SK-N-SH (cell line): ENCODE data around the gene BRI3. TPM values are rescaled to one million over a fixed set of nuclear protein-coding genes. Genes with fewer than 3 reads are reported as not detected.

Experiments
- CTCF ChIA-PET: fragments of 300-600, 350-600 bp; formaldehyde crosslinking; extraction: SDS; loops from one replicate; lab custom pipeline; 2021; lab: Yijun Ruan, JAX
- POLR2A ChIA-PET: fragments of 350-600 bp; sonication (Branson Sonifier 250); formaldehyde crosslinking; extraction: SDS; loops from one replicate; lab custom pipeline; 2020; ENCODE audit warnings: antibody characterized with exemption, inconsistent platforms; lab: Yijun Ruan, JAX
- DNase-seq: peaks from one replicate; pipeline ENCODE4 v3.0.0; 2012
- H2AFZ ChIP-seq: fragments of 200-600 bp; sonication (generic); 2 replicates; pipeline ENCODE4 v1.8.1; 2016; ENCODE audit warnings: antibody characterized with exemption, mild to moderate bottlenecking, low read depth
- H3F3A ChIP-seq: fragments of 200-600 bp; sonication (generic); replicated peaks from 2 replicates; pipeline ENCODE3; 2016; ENCODE audit warnings: antibody characterized with exemption, mild to moderate bottlenecking; ENCODE audit not compliant: insufficient read depth
- H3K27ac ChIP-seq, 2 experiments: fragments of 200-500 bp in 1 of 2; fragments of 200-600 bp in 1 of 2; sonication (Bioruptor generic) in 1 of 2; sonication (generic), shearing (Covaris generic) in 1 of 2; 2 replicates each; pipeline versions ENCODE4 v1.5.1 to v1.6.1; 2014 to 2016; ENCODE audit warnings: low read depth in 2 of 2, inconsistent platforms in 1 of 2, low read length in 1 of 2, mild to moderate bottlenecking in 1 of 2, mixed read lengths in 1 of 2
- H3K27me3 ChIP-seq: fragments of 200-600 bp; sonication (generic), shearing (Covaris generic); 2 replicates; pipeline ENCODE4 v1.6.1; 2016; ENCODE audit warnings: mixed run types; ENCODE audit not compliant: insufficient read depth
- H3K36me3 ChIP-seq, 2 experiments: fragments of 200-500 bp in 1 of 2; fragments of 200-600 bp in 1 of 2; sonication (Bioruptor generic) in 1 of 2; sonication (generic) in 1 of 2; replicated peaks in 1 of 2; 2 replicates each; pipeline versions ENCODE3 to v1.5.1; 2014 to 2016; ENCODE audit warnings: low read length in 1 of 2, mild to moderate bottlenecking in 1 of 2; ENCODE audit not compliant: insufficient read depth in 2 of 2, control insufficient read depth in 1 of 2
- H3K4me1 ChIP-seq, 2 experiments: fragments of 200-500 bp in 1 of 2; fragments of 200-600 bp in 1 of 2; sonication (Bioruptor generic) in 1 of 2; sonication (generic), shearing (Covaris generic) in 1 of 2; 2 replicates each; pipeline versions ENCODE4 v1.5.1 to v1.6.1; 2014 to 2016; ENCODE audit warnings: low read depth in 1 of 2, low read length in 1 of 2, mixed run types in 1 of 2; ENCODE audit not compliant: insufficient read depth in 2 of 2, control insufficient read depth in 1 of 2
- H3K4me2 ChIP-seq: fragments of 200-600 bp; sonication (generic), shearing (Covaris generic); 2 replicates; pipeline ENCODE4 v1.6.1; 2017; ENCODE audit warnings: mixed run types
- H3K4me3 ChIP-seq, 2 experiments: fragments of 200-500 bp in 1 of 2; fragments of 200-600 bp in 1 of 2; sonication (Bioruptor generic) in 1 of 2; sonication (generic), shearing (Covaris generic) in 1 of 2; 2 replicates each; pipeline versions ENCODE4 v1.5.1 to v1.8.1; 2014 to 2016; ENCODE audit warnings: low read depth in 2 of 2, inconsistent platforms in 1 of 2, low read length in 1 of 2, mild to moderate bottlenecking in 1 of 2, mixed read lengths in 1 of 2, moderate library complexity in 1 of 2
- H3K79me2 ChIP-seq: fragments of 200-600 bp; sonication (generic); 2 replicates; pipeline ENCODE4 v1.8.1; 2017; ENCODE audit warnings: mild to moderate bottlenecking; ENCODE audit not compliant: insufficient read depth
- H3K9ac ChIP-seq: fragments of 200-600 bp; sonication (generic); 2 replicates; pipeline ENCODE4 v1.6.1; 2017; ENCODE audit warnings: mixed run types
- H3K9me2 ChIP-seq: fragments of 200-600 bp; sonication (generic); 2 replicates; pipeline ENCODE4 v1.6.1; 2017; ENCODE audit warnings: mixed run types
- H3K9me3 ChIP-seq: fragments of 200-600 bp; sonication (generic); 2 replicates; pipeline ENCODE4 v1.6.1; 2017; ENCODE audit warnings: mixed run types, mild to moderate bottlenecking, moderate library complexity
- H4K20me1 ChIP-seq: fragments of 200-600 bp; sonication (generic); 2 replicates; pipeline ENCODE4 v1.6.1; 2017; ENCODE audit warnings: mild to moderate bottlenecking, mixed run types; ENCODE audit not compliant: insufficient read depth
- CHD2 ChIP-seq: fragments of 150-350 bp; IDR thresholded peaks from 2 replicates; pipeline ENCODE4 v1.6.1; 2018; ENCODE audit warnings: low read length; ENCODE audit not compliant: partially characterized antibody
- CTCF ChIP-seq: fragments of 200-600 bp; sonication (generic); IDR thresholded peaks from 2 replicates; pipeline ENCODE4 v1.6.1; 2017; ENCODE audit warnings: antibody characterized with exemption, mild to moderate bottlenecking, moderate library complexity
- ELF1 ChIP-seq: IDR thresholded peaks from 2 replicates; pipeline ENCODE4 v1.4.0; 2012
- GABPA ChIP-seq: IDR thresholded peaks from 2 replicates; pipeline ENCODE4 v1.4.0; 2012; ENCODE audit warnings: low read depth, mild to moderate bottlenecking
- MXI1 ChIP-seq: IDR thresholded peaks from 2 replicates; pipeline ENCODE4 v1.6.1; 2012; ENCODE audit warnings: mild to moderate bottlenecking, low read depth, low read length, improper control_type of control experiment
- PBX3 ChIP-seq: IDR thresholded peaks from 2 replicates; pipeline ENCODE4; 2012
- POLR2AphosphoS5 ChIP-seq: IDR thresholded peaks from 2 replicates; pipeline ENCODE4 v1.6.1; 2012; ENCODE audit warnings: low read depth, low read length
- REST ChIP-seq: IDR thresholded peaks from 2 replicates; pipeline ENCODE4 v1.6.1; 2012; ENCODE audit warnings: mild to moderate bottlenecking, low read depth, low read length, moderate library complexity
- TAF1 ChIP-seq: IDR thresholded peaks from 2 replicates; pipeline ENCODE4 v1.6.1; 2012; ENCODE audit warnings: low read depth, mild to moderate bottlenecking, low read length, moderate library complexity, borderline replicate concordance
- TEAD4 ChIP-seq: IDR thresholded peaks from 2 replicates; pipeline ENCODE4 v1.4.0; 2012; ENCODE audit warnings: mild to moderate bottlenecking, borderline replicate concordance; ENCODE audit not compliant: insufficient read depth
- USF1 ChIP-seq: IDR thresholded peaks from 2 replicates; pipeline ENCODE4 v1.4.0; 2012; ENCODE audit warnings: low read depth, borderline replicate concordance
- USF2 ChIP-seq: fragments of 150-350 bp; IDR thresholded peaks from 2 replicates; pipeline ENCODE4 v1.6.1; 2017; ENCODE audit warnings: antibody characterized with exemption, low read length, low read depth, borderline replicate concordance
- WGBS: methylation state at CpG from one replicate; pipeline ENCODE4 v1.1.6; 2017; ENCODE audit warnings: low lambda C conversion rate; 5-methylcytosine and 5-hydroxymethylcytosine counted together
- polyA plus RNA-seq, 3 experiments: library from polyadenylated mRNA; depleted of rRNA; stranded (reverse); fragments of >200 nt; gene quantifications; 2 replicates each; pipeline ENCODE4 v1.2.3, GENCODE V29; 2012

BRI3 gene
- 108 and 128 TPM in 2 replicates for polyA plus RNA-seq (2012; rRNA removed)
- polyA plus RNA-seq (2012; cell fraction: cytosol; rRNA removed), result 138 and 139 TPM in 2 replicates
- 49.3 and 55.5 TPM in 2 replicates for polyA plus RNA-seq (2012; cell fraction: nucleus; rRNA removed)

- POLR2A ChIA-PET, result interaction anchor here (0.8 kb wide), 1 partner anchor 46 kb away, joined by 5 read pairs; no protein-coding TSS in a partner anchor
- Histone ChIP-seq H2AFZ (peak within 1 kb of the TSS; percentile 96), H3K4me2 (peak within 1 kb of the TSS; percentile 96), H4K20me1 (peaks cover 25% of the 10 kb centered on the region), H3F3A (peaks cover 11% of the 10 kb centered on the region), H3K4me1 (peaks cover 29 to 56% of the 10 kb centered on the region in 2 experiments; a peak in 3 of 4 replicates), H3K9ac (peak within 1 kb of the TSS; percentile 96), H3K27me3 (no peaks in the 10 kb centered on the region), H3K27ac (peak within 1 kb of the TSS; percentile 66 to 82), H3K36me3 (peaks cover 0 to 4% of the 10 kb centered on the region in 2 experiments), H3K9me2 (no peaks in the 10 kb centered on the region), H3K9me3 (no peaks in the 10 kb centered on the region), H3K79me2 (peaks cover 44% of the 10 kb centered on the region), H3K4me3 (peak within 1 kb of the TSS; percentile 80 to 92)
- CTCF ChIA-PET, result interaction anchor here (1.6 to 4.8 kb wide), 3 partner anchors 14 to 120 kb away, joined by 5 to 26 read pairs (median 11); partner anchors contain the start of gene BAIAP2L1
- TF ChIP-seq REST (no peak), PBX3 (peak; percentile 40), CHD2 (peak; percentile 40), ELF1 (no peak), USF2 (peak; percentile 75; the same call in 1 of the 2 replicates), TEAD4 (no peak), USF1 (peak; percentile 90), TAF1 (peak; percentile 73), CTCF (no peak), GABPA (no peak), MXI1 (0 out of 2 replicates have a peak, but pooled peaks have one; percentile 26), POLR2AphosphoS5 (peak; percentile 94)
- peak; percentile 100 for DNase-seq
- 9% methylated on average over 53 of the region's 92 CpGs for WGBS
These were observed at the start of gene BRI3 for GRCh38 chr7:98280791-98281756. BRI3 (plus strand) TSS chr7:98281686; CDS start chr7:98281796, 110 bp downstream.
